Raji (cell line): ENCODE results near the gene NOD1.

Experiments used
- POLR2A ChIP-seq: IDR thresholded peaks from 2 replicates; pipeline ENCODE4 v1.6.1; 2011; ENCODE audit warnings: low read depth, low read length, control low read depth; ENCODE audit not compliant: insufficient read depth

The NOD1 gene, protein sequence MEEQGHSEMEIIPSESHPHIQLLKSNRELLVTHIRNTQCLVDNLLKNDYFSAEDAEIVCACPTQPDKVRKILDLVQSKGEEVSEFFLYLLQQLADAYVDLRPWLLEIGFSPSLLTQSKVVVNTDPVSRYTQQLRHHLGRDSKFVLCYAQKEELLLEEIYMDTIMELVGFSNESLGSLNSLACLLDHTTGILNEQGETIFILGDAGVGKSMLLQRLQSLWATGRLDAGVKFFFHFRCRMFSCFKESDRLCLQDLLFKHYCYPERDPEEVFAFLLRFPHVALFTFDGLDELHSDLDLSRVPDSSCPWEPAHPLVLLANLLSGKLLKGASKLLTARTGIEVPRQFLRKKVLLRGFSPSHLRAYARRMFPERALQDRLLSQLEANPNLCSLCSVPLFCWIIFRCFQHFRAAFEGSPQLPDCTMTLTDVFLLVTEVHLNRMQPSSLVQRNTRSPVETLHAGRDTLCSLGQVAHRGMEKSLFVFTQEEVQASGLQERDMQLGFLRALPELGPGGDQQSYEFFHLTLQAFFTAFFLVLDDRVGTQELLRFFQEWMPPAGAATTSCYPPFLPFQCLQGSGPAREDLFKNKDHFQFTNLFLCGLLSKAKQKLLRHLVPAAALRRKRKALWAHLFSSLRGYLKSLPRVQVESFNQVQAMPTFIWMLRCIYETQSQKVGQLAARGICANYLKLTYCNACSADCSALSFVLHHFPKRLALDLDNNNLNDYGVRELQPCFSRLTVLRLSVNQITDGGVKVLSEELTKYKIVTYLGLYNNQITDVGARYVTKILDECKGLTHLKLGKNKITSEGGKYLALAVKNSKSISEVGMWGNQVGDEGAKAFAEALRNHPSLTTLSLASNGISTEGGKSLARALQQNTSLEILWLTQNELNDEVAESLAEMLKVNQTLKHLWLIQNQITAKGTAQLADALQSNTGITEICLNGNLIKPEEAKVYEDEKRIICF

DNA sequence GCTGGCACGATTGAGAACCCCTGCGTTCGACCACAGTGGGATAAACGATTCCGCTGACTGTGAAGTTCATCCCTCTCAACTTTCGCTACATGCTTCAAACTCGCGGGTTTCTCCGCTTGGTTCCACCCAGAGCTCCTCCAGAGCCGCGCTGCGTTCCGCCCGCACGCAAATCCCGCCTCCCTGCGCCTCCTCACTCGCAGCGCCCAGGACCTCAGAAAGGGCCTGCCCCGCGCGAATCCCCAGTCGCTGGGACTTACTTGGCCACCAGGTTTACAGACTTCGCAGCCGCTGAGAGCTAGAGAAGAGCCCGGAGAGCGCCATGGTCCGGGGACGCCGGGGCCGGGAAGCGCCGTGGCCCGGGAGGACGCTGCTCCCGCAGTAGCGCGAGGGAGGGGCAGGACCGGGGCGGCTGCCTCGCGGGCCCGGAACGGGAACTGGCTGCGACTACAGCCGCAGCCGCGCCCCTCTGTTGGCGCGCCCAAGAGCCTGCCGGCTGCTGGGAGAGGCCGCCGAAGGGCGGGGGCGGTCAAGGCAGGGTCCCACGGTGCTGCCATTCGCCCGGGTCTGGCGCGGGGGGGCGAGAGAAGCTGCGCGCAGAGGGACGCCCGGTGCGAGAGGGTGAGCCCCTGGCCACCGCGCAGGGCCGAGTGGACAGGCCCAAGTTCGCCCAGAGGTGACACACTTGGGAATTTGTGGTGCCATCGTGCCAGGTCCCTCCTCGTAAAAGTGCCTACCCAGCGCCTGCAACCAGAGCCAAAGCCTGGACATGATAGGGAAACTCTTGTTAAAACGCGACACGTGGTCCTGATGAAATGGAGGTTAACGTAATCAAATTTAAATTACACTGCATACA lies at the start of gene NOD1:
TSS of gene NOD1 (minus strand) at position 436 of the 853 bp plus-strand sequence. CDS start 21,863 bp downstream, outside the sequence.
- peak; percentile 59 for TF ChIP-seq POLR2A

DNA sequence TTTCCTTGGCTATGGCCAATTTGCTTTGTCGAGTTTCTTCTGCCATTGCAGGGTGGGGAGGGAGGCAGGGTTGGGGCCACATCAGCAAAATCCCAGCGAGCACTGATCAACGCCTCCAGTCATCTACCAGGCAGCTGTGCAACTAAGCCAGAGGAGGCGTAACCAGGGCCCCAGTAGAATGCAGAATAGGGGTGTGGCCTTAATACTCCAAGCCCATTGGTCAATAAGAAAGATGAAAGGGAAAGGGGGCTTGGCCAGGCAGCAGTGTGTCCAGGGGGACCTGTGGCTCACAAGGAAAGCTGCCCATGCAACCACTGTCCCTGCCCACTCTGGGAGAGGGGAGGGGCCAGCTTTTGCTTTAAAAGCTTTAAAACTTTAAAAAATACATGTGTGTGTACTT lies 47.6 kb upstream of the NOD1 start:
- no peak for TF ChIP-seq POLR2A

DNA sequence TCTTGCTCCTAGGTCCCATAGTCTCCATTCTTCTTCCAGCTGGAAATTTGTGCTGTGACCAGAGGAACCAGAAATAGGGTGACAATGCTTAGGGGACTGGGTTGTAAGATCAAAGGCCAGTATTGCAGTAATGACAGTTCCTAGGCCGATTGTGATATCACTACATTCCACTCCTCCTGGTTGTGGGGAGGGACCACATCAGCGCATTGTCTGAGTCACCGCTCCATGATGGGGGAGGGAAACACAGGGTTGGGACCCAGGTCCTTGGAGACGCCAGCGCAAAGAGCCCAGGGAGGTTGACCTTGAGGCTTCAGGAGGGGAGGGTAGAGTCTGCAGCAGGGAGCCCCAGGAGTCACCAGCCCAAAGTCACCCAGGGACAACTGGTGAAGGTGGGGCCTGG lies 46.8 kb upstream of the NOD1 start:
- TF ChIP-seq POLR2A = no peak

DNA sequence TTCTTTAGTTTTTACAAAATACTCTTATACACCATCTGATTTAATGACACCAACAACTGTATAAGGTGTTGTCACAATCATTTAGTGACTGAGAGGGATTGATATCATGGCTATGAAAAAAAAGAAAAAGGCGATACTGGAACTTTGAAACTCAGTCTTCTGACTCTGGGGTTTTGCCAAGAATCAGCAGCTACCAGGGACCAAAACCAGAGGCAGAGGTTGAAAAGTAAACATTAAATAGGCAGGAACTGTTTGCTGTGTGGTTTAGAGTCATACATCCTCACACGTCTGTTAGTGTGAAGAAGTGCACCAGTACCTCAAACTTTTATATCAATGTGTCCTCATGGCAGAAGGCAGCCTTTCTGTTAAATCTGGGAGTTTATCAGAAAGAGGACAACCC lies 46.0 kb upstream of the NOD1 start:
- no peak for TF ChIP-seq POLR2A

DNA sequence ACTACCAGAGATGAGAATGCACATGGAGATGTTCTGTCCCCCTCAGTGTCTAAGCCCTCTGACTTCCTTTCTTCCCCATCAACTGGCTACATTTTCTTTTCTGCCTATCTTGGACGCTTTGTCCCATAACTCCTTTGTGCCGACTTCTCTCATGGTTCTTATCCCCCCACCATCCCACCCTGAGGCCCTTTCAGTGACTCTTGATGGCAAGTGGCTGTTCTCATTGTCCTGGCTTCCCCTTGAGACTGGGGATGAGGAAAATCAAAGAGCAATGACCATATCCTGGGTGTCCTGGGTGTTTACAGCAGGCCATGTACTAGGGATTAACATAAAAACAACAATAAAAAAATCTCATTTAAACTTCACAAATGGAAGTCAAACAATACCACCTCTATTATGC lies 44.9 kb upstream of the NOD1 start:
- TF ChIP-seq POLR2A = no peak

DNA sequence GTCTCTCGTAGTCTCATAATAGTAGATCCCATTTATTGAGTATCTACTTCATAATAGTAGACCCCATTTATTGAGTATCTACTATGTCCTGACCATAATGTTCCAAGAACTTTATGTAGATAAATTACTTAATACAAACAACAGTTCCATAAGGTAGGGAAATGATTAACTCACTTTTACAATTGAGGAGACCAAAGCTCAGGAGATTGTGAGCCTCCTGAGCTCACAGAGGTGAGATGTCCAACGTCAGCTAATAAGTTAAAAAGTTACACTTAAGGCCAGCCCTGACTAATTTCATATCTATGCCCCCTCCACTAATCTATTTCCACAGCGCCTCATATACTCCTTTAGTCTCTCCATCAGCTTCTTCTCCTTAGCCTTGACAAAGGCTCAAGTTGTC lies 43.6 kb upstream of the NOD1 start:
- TF ChIP-seq POLR2A = no peak

DNA sequence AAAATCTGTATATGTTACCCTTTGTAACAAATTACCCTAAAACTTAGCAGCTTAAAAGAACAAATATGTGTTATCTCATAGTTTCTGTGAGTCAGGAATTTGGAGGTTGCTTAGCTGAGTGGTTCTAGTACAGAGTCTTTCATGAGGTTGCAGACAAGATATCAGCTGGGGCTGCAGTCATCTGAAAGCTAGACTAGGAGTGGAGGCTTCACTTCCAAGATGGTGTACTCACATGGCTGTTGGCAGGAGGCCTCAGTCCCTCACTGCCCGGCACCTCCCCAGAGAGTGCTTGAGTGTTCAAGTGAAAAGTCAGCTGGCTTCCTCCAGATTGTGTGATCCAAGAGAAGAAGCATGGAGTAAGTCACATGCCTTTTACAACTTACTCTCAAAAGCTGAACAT lies 42.9 kb upstream of the NOD1 start:
- no peak for TF ChIP-seq POLR2A

DNA sequence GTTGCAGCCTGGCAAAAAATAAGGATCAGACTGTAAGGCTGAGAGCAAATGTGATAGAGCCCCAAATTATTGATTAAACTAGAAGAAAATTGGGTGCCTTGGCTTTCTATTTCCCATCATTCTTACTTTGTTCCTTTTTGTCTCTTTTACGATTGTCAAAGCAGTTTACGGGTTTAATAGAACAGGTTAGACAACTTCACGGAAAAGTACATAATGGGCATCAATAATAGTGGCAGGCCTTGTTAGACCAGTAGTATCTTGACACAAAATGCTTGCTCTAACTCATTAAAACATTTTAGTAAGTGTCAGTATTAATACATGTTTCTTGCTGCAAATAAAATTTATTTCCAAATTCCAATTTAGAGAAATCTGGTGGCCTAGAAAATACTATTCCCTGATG lies 40.5 kb upstream of the NOD1 start:
- TF ChIP-seq POLR2A = no peak

DNA sequence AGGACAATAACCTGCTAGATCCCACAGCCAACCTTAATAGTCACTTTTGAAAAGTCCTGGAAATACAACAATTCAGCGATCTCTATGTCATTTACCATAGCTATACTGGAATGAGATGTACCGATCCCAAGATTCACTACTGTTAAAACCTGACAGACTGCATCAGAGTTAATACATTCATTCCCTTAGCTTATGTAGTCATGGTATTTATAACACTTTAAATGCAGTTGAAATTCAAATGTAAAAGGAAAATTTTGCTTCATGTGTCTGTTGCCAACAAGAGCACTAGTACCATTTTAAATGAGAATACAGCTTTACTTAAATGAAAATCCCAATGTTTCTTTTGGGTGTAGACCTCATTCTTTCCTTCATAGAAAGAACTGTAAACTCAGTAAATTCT lies 37.2 kb upstream of the NOD1 start:
- TF ChIP-seq POLR2A = no peak

DNA sequence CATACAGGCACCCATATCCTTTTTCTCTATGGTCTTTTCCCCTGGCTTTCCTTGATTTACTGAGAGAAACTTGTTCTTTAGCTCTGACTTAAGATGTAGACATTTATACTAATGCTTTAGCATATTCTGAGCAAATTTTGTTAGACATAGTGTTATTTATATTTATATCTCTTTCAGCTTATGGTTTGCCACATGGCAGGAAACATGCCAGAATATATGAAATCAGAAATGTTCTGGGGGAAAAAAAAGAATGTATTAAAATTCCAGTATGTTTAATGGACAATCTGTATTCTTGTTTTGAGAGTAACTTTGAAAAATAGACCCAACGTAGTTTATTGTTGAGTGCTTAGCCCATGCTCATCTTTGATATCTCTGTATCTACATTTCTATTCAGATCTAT lies 36.2 kb upstream of the NOD1 start:
- no peak for TF ChIP-seq POLR2A

DNA sequence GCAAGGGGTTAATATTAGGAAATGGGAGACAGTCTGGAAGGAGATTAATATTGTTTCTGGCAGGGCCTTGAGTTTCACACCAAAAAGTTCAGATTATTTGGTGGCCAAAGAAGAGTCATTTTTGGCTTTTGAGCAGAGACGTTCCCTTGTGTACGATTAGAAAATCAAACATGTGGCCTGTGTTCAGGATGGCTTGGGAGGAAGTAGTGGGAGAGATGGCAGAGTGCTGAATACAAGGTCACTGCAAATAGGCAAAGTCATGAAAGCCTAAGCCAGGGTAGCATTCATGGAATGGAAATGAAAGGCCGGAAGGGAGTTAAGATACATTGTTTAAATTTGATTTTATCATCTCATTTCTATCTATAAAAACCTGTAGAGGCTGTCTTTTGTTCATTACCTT lies 35.6 kb upstream of the NOD1 start:
- TF ChIP-seq POLR2A = no peak

DNA sequence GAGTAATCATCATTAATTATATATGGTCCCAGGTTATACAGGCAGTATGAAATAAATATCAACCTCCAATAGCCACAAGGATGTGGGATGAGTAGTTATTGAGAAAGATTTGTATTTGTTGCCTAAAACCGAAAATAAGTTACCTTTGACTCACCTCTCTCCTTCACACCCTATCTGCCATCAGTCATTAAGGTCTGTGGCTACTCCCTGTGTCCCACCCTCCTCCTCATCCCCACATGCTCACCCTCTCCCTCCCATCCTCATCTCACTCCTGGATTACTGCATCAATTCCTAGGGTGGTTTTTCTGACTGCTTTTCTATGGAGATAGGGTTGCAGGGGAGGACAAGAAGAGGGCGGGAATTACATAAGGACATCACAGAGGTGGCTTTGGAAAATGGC lies 35.2 kb upstream of the NOD1 start:
- no peak for TF ChIP-seq POLR2A

DNA sequence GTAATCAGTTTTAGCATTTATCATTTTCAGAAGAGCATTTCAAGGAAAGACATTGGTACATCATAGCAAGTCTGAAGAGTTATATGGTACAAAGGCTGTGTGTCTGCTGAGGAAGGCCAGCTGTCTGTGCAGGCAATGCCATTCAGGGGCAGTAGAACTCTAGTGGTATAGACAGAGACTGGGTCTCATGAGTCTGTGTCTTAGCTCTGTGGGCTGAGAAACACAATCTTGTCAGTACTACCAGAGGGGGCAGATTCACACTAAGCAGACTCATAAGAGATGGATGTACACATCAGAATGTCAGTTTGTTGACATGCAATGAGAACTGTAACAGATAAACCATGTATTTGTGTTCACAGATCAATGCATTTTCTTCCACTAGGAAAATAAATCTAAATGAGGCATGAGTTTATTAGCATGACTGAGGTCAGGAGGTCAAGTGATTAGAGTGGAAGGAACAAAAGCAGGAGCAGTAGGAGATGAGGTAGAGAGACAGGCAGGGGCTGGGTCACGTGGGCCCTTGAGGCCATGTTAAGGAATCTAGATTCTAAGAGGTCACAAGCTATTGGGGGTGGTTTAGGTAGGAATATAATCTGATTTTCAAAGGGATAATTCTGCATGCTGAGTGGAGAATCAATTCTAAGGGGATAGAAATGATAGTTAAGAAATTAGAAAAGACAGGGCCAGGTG lies 33.5 kb upstream of the NOD1 start:
- TF ChIP-seq POLR2A = no peak

DNA sequence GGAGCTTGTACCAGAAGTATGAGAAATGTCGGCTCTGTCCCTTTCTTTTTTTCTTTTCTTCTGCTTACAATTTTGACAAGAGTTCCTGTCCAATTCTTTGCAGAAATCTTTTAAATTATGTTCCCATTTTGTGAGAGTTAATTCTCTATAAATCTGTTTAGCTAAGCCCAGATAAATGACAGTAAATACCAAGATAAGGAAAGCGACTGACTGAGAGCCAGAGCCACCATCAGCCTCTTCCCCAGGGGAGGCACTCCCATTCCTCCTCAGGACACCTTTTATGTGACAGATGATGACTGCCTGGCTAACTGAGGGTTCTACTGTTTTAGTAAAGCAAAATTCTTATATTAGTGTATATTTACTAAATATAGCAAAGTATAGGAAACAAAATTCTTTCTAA lies 32.9 kb upstream of the NOD1 start:
- TF ChIP-seq POLR2A = no peak
